ENCODE results near the gene HRH3.

Gene HRH3

DNA sequence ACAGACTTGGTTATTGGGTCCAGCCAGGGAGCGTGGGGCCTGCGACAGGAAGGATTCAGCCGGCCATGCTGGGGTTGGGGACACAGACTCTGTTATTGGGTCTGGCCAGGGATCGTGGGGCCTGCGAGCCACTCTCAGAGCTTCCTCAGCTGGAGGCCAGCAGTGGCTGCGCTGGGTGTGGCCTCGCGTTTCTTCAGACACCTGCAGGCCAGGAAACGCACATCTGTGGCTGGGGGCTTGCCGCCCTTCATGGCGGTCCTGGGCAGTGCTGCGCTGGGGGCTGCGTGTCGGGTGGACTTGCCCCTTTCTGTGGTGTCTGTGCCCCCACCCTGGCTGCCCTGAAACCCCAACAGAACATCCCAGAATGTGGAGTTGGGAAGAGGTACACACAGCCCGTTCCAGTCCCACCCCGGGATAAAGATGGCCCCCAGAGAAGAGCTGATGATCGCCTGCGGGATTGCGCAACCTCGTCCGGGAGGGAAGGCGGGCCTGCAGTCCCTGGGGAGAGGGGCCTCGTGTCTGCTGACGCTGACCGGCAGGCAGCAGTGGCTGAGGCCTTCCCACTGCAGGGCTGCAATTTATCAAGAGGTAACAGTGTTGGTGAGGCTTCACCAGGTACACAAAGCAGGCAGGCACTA is 54.2 kb downstream of the HRH3 start:
- Histone ChIP-seq H3K36me3 (ENCODE audit: control insufficient read depth, insufficient read depth, low read length) (peaks cover 35% of the 10 kb centered on the region), H3K9ac (ENCODE audit: low read length) (no peak overlapping the region), H3K27ac (ENCODE audit: low read depth, low read length) (no peak overlapping the region)

More for the DNA sequence above, 54.2 kb downstream of the HRH3 start:
- Histone ChIP-seq H3K4me3 (ENCODE audit: low read length) (no peak overlapping the region), H3K27me3 (ENCODE audit: control insufficient read depth, insufficient read depth, low read length) (no peaks in the 10 kb centered on the region), H3K4me1 (ENCODE audit: control insufficient read depth, insufficient read depth, low read length) (no peaks in the 10 kb centered on the region)
